ENCODE measurements around the gene ACVR2A. TPM values are rescaled to one million over a fixed set of nuclear protein-coding genes. Genes with fewer than 3 reads are reported as not detected.

ACVR2A gene
- total RNA-seq, 1 experiment from 2014 or later: 9.4 TPM

DNA sequence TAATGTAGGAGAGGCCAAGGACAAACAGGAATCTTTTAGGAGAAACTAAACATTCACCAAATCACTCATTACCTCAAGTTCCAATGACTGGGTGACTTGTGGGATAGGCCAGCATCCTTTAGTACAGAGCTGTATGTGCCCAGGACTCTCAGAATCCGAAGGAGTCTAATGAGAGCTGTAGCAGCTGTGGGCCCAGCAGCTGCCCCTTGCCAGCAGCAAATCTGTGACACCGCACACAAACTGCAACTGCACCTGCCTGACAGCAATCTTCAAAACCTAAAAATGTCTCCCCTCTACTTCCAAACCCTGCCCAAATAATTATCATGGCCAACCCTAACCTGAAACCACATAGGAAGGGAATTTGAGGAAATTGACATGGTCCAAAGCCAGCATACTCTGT lies 44.5 kb upstream of the ACVR2A start (continued):
- TF ChIP-seq, protein P1, sequence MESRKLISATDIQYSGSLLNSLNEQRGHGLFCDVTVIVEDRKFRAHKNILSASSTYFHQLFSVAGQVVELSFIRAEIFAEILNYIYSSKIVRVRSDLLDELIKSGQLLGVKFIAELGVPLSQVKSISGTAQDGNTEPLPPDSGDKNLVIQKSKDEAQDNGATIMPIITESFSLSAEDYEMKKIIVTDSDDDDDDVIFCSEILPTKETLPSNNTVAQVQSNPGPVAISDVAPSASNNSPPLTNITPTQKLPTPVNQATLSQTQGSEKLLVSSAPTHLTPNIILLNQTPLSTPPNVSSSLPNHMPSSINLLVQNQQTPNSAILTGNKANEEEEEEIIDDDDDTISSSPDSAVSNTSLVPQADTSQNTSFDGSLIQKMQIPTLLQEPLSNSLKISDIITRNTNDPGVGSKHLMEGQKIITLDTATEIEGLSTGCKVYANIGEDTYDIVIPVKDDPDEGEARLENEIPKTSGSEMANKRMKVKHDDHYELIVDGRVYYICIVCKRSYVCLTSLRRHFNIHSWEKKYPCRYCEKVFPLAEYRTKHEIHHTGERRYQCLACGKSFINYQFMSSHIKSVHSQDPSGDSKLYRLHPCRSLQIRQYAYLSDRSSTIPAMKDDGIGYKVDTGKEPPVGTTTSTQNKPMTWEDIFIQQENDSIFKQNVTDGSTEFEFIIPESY (IDR thresholded peaks at IDR 0.05; ENCODE audit: extremely low read depth, insufficient replicate concordance, low read length): no peak
- no peak for TF ChIP-seq EZH2phosphoT487 (IDR thresholded peaks at IDR 0.05; ENCODE audit: borderline replicate concordance)
- TF ChIP-seq ZFX (IDR thresholded peaks at IDR 0.05): no peak
- no peak for TF ChIP-seq RAD21 (IDR thresholded peaks at IDR 0.05; ENCODE audit: low read depth)

DNA sequence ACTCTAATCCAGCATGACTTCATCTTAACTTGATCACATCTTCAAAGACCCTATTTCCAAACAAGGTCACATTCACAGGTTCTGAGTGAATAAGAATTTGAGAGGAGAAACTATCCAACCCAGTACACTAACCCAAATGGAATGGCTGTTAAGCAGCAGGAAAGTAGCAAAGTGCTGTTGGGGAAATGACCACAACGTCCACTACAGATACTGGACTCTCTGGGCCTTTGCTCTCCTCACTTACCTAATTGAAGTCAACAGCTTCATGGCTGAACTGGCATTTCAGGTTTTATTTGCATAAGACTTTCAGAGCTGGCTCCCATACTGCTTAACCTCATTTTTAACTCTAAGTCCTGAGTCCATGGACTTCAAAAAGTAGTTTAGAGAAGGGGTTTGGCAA lies 38.0 kb upstream of the ACVR2A start:
- no peak for DNase-seq (ENCODE audit: low read depth, low spot score)
- no peak overlapping the region for H2AFZ ChIP-seq (ENCODE audit: low read depth, low read length, poor library complexity, severe bottlenecking)
- no peak for ATAC-seq
- no peaks in the 10 kb centered on the region for H3K9me3 ChIP-seq (ENCODE audit: control insufficient read depth in 1 of 2, insufficient read depth in 1 of 2, low read depth in 1 of 2, low read length in 2 of 2)
- H3K4me1 ChIP-seq (ENCODE audit: control insufficient read depth in 1 of 2, insufficient read depth in 2 of 2, low read length in 2 of 2): peaks cover 4 to 12% of the 10 kb centered on the region in 2 experiments; a peak in 3 of 4 replicates
- ChIA-PET POLR2A (no interaction called here), RAD21 (ENCODE audit: low non-redundant PET in 1 of 2, low total read pairs in 2 of 2, uncharacterized antibody in 2 of 2, unreplicated experiment in 2 of 2) (no interaction called here), CTCF (no interaction called here)
- no peaks in the 10 kb centered on the region for H3K27me3 ChIP-seq (ENCODE audit: insufficient read depth, low read length)
- H3K79me2 ChIP-seq (ENCODE audit: insufficient read depth, low read length): no peaks in the 10 kb centered on the region
- no peaks in the 10 kb centered on the region for H4K20me1 ChIP-seq (ENCODE audit: insufficient read depth)
- H3K4me3 ChIP-seq (replicated peaks in 1 of 2; ENCODE audit: low read depth in 1 of 2, low read length in 2 of 2): no peak overlapping the region
- no peak overlapping the region for H3K27ac ChIP-seq (ENCODE audit: low read depth, low read length)
- no peak overlapping the region for H3K4me2 ChIP-seq (ENCODE audit: low read length)
- BruUV-seq (replicated peaks): no TSS peak
- intact Hi-C loops (cut with micrococcal nuclease): no loop called here
- H3K9me2 ChIP-seq (ENCODE audit: insufficient read depth): no peaks in the 10 kb centered on the region
- H3K36me3 ChIP-seq (ENCODE audit: control insufficient read depth in 1 of 2, insufficient read depth in 2 of 2, low read length in 2 of 2): no peaks in the 10 kb centered on the region
- H3K9ac ChIP-seq (ENCODE audit: low read length): no peak overlapping the region
- TF ChIP-seq ELF1 (IDR thresholded peaks at IDR 0.05; ENCODE audit: borderline replicate concordance, low read depth) (no peak), EZH2 (IDR thresholded peaks at IDR 0.05) (no peak), ZFX (IDR thresholded peaks at IDR 0.05) (no peak), SIN3A (IDR thresholded peaks at IDR 0.05; ENCODE audit: low read depth) (no peak), POLR2AphosphoS5 (IDR thresholded peaks at IDR 0.05; ENCODE audit: low read depth, low read length) (no peak), YY1 (IDR thresholded peaks at IDR 0.05; ENCODE audit: extremely low read depth, insufficient replicate concordance, low read depth, low read length) (no peak), POLR2A (IDR thresholded peaks at IDR 0.05; ENCODE audit: borderline replicate concordance, extremely low read depth, insufficient read depth, insufficient read length) (no peak), FOSL1 (IDR thresholded peaks at IDR 0.05; ENCODE audit: low read depth) (no peak), SP1 (IDR thresholded peaks at IDR 0.05; ENCODE audit: low read depth) (no peak), CEBPB (IDR thresholded peaks at IDR 0.05; ENCODE audit: low read depth) (no peak), EGR1 (IDR thresholded peaks at IDR 0.05; ENCODE audit: low read depth) (no peak), SRF (IDR thresholded peaks at IDR 0.05; ENCODE audit: low read depth) (no peak), CBX3 (IDR thresholded peaks at IDR 0.05; ENCODE audit: low read depth) (no peak)
- TF ChIP-seq, protein P2, sequence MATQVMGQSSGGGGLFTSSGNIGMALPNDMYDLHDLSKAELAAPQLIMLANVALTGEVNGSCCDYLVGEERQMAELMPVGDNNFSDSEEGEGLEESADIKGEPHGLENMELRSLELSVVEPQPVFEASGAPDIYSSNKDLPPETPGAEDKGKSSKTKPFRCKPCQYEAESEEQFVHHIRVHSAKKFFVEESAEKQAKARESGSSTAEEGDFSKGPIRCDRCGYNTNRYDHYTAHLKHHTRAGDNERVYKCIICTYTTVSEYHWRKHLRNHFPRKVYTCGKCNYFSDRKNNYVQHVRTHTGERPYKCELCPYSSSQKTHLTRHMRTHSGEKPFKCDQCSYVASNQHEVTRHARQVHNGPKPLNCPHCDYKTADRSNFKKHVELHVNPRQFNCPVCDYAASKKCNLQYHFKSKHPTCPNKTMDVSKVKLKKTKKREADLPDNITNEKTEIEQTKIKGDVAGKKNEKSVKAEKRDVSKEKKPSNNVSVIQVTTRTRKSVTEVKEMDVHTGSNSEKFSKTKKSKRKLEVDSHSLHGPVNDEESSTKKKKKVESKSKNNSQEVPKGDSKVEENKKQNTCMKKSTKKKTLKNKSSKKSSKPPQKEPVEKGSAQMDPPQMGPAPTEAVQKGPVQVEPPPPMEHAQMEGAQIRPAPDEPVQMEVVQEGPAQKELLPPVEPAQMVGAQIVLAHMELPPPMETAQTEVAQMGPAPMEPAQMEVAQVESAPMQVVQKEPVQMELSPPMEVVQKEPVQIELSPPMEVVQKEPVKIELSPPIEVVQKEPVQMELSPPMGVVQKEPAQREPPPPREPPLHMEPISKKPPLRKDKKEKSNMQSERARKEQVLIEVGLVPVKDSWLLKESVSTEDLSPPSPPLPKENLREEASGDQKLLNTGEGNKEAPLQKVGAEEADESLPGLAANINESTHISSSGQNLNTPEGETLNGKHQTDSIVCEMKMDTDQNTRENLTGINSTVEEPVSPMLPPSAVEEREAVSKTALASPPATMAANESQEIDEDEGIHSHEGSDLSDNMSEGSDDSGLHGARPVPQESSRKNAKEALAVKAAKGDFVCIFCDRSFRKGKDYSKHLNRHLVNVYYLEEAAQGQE (IDR thresholded peaks at IDR 0.05; ENCODE audit: low read depth): no peak
- TF ChIP-seq, protein P1 (IDR thresholded peaks at IDR 0.05; ENCODE audit: extremely low read depth, insufficient replicate concordance, low read length): no peak
